HepG2 (cell line): ENCODE data around the gene KCNJ5. TPM values are rescaled to one million over a fixed set of nuclear protein-coding genes. Genes with fewer than 3 reads are reported as not detected.

ENCODE experiments used
- ATAC-seq: fragments of 200-7000 bp; cut with Tn5 transposase; 3 replicates; pipeline ENCODE4 v1.9.1; 2020; ENCODE audit warnings: mild to moderate bottlenecking, moderate library complexity
- BruUV-seq: library from RNA; stranded (reverse); fragments of 400-500 nt; replicated peaks from 2 replicates; lab custom pipeline; 2021; lab: Mats Ljungman, UMichigan
- CTCF ChIA-PET: fragments of 300-600 bp; formaldehyde crosslinking; extraction: SDS; loops from one replicate; lab custom pipeline; 2021; ENCODE audit warnings: low total read pairs, inconsistent platforms, low intra/inter-chr PET ratio; lab: Yijun Ruan, JAX
- POLR2A ChIA-PET: fragments of 350-600 bp; sonication (Branson Sonifier 250); formaldehyde crosslinking; loops from one replicate; lab custom pipeline; 2020; ENCODE audit warnings: antibody characterized with exemption, inconsistent platforms; lab: Yijun Ruan, JAX
- DNase-seq: peaks from one replicate; pipeline ENCODE4 v3.0.0-alpha.2; 2015; ENCODE audit warnings: low spot score
- FAIRE-seq: peaks from 3 replicates; lab custom pipeline; 2011; peaks lifted over from hg19 to GRCh38; lab: Jason Lieb, UNC
- H2AFZ ChIP-seq: one replicate; pipeline ENCODE4 v1.6.1; 2011; ENCODE audit warnings: low read length, inconsistent platforms
- H3K27ac ChIP-seq: fragments of 300-600 bp; 3 replicates; pipeline ENCODE4 v1.8.0; 2011; ENCODE audit warnings: mixed run types, mild to moderate bottlenecking, mixed read lengths, low read length, inconsistent platforms; ENCODE audit not compliant: insufficient read depth; ENCODE audit errors: extremely low read length
- H3K27me3 ChIP-seq, 2 experiments: fragments of 200-600 bp in 1 of 2; 2 replicates in 1 of 2; 3 replicates in 1 of 2; pipeline versions ENCODE4 v1.6.0 to v1.8.0; 2011; ENCODE audit warnings: low read length in 2 of 2, mild to moderate bottlenecking in 2 of 2, moderate library complexity in 2 of 2, inconsistent platforms in 1 of 2; ENCODE audit not compliant: insufficient read depth in 2 of 2, control insufficient read depth in 1 of 2
- H3K36me3 ChIP-seq, 2 experiments: fragments of 200-600 bp in 1 of 2; replicated peaks in 1 of 2; 2 replicates in 1 of 2; 3 replicates in 1 of 2; pipeline versions ENCODE4 v1.5.1 to v1.8.0; 2011; ENCODE audit warnings: low read length in 2 of 2, inconsistent platforms in 1 of 2; ENCODE audit not compliant: insufficient read depth in 2 of 2, control insufficient read depth in 1 of 2
- H3K4me1 ChIP-seq: 2 replicates; pipeline ENCODE4 v1.5.1; 2012; ENCODE audit warnings: low read length, inconsistent platforms; ENCODE audit not compliant: insufficient read depth
- H3K4me2 ChIP-seq: 2 replicates; pipeline ENCODE4 v1.6.0; 2011; ENCODE audit warnings: low read depth, low read length, inconsistent platforms
- H3K4me3 ChIP-seq, 3 experiments: fragments of 200-600 bp in 1 of 3; sonication (generic), shearing (Covaris generic) in 1 of 3; replicated peaks in 1 of 3; 2 replicates each; pipeline ENCODE4 v1.5.1; 2011 to 2016; ENCODE audit warnings: low read length in 3 of 3, inconsistent platforms in 2 of 3, low read depth in 2 of 3, mild to moderate bottlenecking in 2 of 3, control low read depth in 1 of 3, mixed read lengths in 1 of 3; ENCODE audit not compliant: insufficient read depth in 1 of 3
- H3K79me2 ChIP-seq: one replicate; pipeline ENCODE4 v1.6.1; 2011; ENCODE audit warnings: low read length, inconsistent platforms; ENCODE audit not compliant: insufficient read depth
- H3K9ac ChIP-seq: 2 replicates; pipeline ENCODE4 v1.6.0; 2011; ENCODE audit warnings: mild to moderate bottlenecking, low read depth, low read length, inconsistent platforms; ENCODE audit not compliant: insufficient read depth
- H3K9me3 ChIP-seq: 2 replicates; pipeline ENCODE4 v1.5.1; 2012; ENCODE audit warnings: mild to moderate bottlenecking, low read length
- H4K20me1 ChIP-seq: 2 replicates; pipeline ENCODE4 v1.6.0; 2011; ENCODE audit warnings: inconsistent platforms, mild to moderate bottlenecking, low read length, moderate library complexity; ENCODE audit not compliant: insufficient read depth
- GPBP1L1 ChIP-seq: sonication (generic); formaldehyde crosslinking; IDR thresholded peaks from 2 replicates; pipeline ENCODE4 v1.5.0; 2020; ENCODE audit warnings: mild to moderate bottlenecking, missing genetic modification reagents
- KDM3A ChIP-seq: IDR thresholded peaks from 2 replicates; pipeline ENCODE4 v1.6.1; 2018; ENCODE audit warnings: low read depth, missing compliant biosample characterization
- NRL ChIP-seq: sonication (generic); formaldehyde crosslinking; IDR thresholded peaks from 2 replicates; pipeline ENCODE4 v1.5.0; 2020; ENCODE audit warnings: missing genetic modification reagents, mild to moderate bottlenecking, moderate library complexity, borderline replicate concordance
- POLR2AphosphoS5 ChIP-seq: IDR thresholded peaks from 2 replicates; pipeline ENCODE4 v1.6.1; 2012; ENCODE audit warnings: low read depth, low read length
- SRSF4 ChIP-seq: fragments of 200-400 bp; formaldehyde crosslinking; IDR thresholded peaks from one replicate; pipeline ENCODE4 v1.6.1; 2018; ENCODE audit warnings: mild to moderate bottlenecking, low read depth, low read length, moderate library complexity; ENCODE audit not compliant: poor library complexity, severe bottlenecking
- STAT5B ChIP-seq: sonication (generic); formaldehyde crosslinking; IDR thresholded peaks from 2 replicates; pipeline ENCODE4 v1.4.0; 2020; ENCODE audit warnings: missing genetic modification reagents
- TOPORS ChIP-seq: sonication (generic); formaldehyde crosslinking; IDR thresholded peaks from 2 replicates; pipeline ENCODE4 v1.8.0; 2023; ENCODE audit warnings: mild to moderate bottlenecking, missing genetic modification reagents
- ZNF143 ChIP-seq: sonication (generic); formaldehyde crosslinking; IDR thresholded peaks from 2 replicates; pipeline ENCODE4 v1.4.0; 2020; ENCODE audit warnings: missing genetic modification reagents
- ZNF253 ChIP-seq: sonication (generic); formaldehyde crosslinking; IDR thresholded peaks from 2 replicates; pipeline ENCODE4 v1.8.0; 2022; ENCODE audit warnings: mild to moderate bottlenecking, missing genetic modification reagents, borderline replicate concordance
- ZNF350 ChIP-seq: sonication (generic); formaldehyde crosslinking; IDR thresholded peaks from 2 replicates; pipeline ENCODE4 v1.4.0; 2020; ENCODE audit warnings: mild to moderate bottlenecking, low read depth, missing genetic modification reagents, borderline replicate concordance
- WGBS: methylation state at CpG from one replicate; pipeline ENCODE4 v1.1.6; 2017; ENCODE audit warnings: low lambda C conversion rate; 5-methylcytosine and 5-hydroxymethylcytosine counted together
- in situ Hi-C: cut with HindIII; loops from 2 replicates; pipeline ENCODE4 v1.10.0; 2017; ENCODE audit warnings: low pct_unique_long_range_greater_than_20kb; ENCODE audit not compliant: extremely low pct_ligation_motif_present
- intact Hi-C: fragments of 100-400 bp; cut with micrococcal nuclease; formaldehyde crosslinking; loops from one replicate; pipeline ENCODE4 v1.10.0; 2022; ENCODE audit not compliant: unreplicated experiment
- polyA plus RNA-seq, 8 experiments: library from polyadenylated mRNA; depleted of rRNA in 3 of 8; stranded (reverse) in 7 of 8; unstranded in 1 of 8; fragments of >200 nt; fragmentation: Illumina TruSeq in 4 of 8; extraction: Trizol in 4 of 8; gene quantifications; 2 replicates each; pipeline versions ENCODE4 v1.2.1 to v1.2.3, GENCODE V29; 2011 to 2016; ENCODE audit warnings: low read depth in 4 of 8, missing spikeins in 1 of 8, mixed read lengths in 1 of 8; ENCODE audit not compliant: insufficient read depth in 1 of 8
- total RNA-seq, 5 experiments: library from RNA; depleted of rRNA; stranded (reverse); fragments of >200 nt; fragmentation: Illumina TruSeq; extraction: Trizol; gene quantifications; 2 replicates each; pipeline ENCODE4 v1.2.3, GENCODE V29; 2016; ENCODE audit warnings: low read depth in 1 of 5
- TF ChIP-seq, protein P1 (sequence below): sonication (generic); formaldehyde crosslinking; IDR thresholded peaks from 2 replicates; pipeline ENCODE4 v1.4.0; 2020; ENCODE audit warnings: mild to moderate bottlenecking, missing genetic modification reagents

The KCNJ5 gene
- total and polyA plus RNA-seq, 2 of the 13 experiments (the other 11 are each of a cell fraction or from before 2014, with no cell fraction given), result not detected

DNA sequence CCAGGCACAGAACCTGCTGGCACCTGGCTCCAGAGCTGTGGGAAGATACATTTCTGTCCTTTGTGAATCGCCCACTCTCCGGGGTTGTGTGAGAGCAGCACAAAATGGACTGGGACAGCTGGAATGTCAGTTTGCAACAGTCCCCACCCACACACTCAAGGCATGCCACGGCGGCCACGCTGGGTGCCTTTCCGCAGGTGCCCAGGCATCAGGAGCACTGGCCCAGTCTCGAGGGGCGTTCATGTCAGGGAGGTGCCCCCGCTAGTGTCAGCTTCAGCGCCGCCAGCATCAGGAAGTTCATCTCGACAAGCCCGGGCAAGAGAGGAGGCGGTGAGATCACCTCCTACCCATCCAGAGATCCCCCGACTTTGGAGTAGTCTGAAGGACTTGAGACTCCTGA, 49.4 kb downstream of the KCNJ5 start:
- Histone ChIP-seq H4K20me1 (no peaks in the 10 kb centered on the region), H3K9ac (no peak overlapping the region), H3K4me1 (no peaks in the 10 kb centered on the region), H3K27me3 (peaks cover 14 to 72% of the 10 kb centered on the region in 2 experiments; a peak in 3 of 5 replicates), H3K4me2 (no peak overlapping the region), H3K4me3 (no peak overlapping the region), H3K36me3 (no peaks in the 10 kb centered on the region), H3K9me3 (no peaks in the 10 kb centered on the region), H3K79me2 (no peaks in the 10 kb centered on the region), H2AFZ (no peak overlapping the region), H3K27ac (no peak overlapping the region)
- no TSS peak for BruUV-seq
- in situ Hi-C loops, result no loop called here
- DNase-seq, result no peak
- WGBS, result 30% methylated on average over 3 of the region's 15 CpGs
- ATAC-seq, result no peak
- ChIA-PET POLR2A (no interaction called here), CTCF (no interaction called here)
- no peak for TF ChIP-seq TOPORS
- no peak for TF ChIP-seq KDM3A
- TF ChIP-seq STAT5B (CRISPR knock-in tag), result no peak
- FAIRE-seq, result no peak
- intact Hi-C loops, result no loop called here

DNA sequence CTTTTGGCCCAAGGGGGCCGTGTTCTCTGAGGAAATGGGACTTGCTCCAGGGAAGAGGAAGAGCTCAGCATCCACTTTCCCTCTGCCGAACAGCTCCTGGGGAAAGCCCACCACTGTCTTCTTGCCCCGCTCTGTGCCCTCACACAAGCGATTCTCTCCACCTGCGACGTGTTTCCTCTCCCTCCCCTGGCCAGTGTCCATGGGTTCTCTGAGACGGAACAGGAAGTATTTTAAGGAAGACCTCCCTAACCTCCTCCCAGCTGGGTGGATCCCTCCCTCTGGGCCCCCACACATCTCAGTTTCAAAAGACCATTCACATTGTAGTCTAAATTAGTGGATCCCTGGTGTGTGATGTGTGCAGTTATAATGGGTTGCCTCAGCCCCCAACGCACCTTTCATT, 50.0 kb downstream of the KCNJ5 start:
- ATAC-seq, result no peak
- in situ Hi-C loops, result no loop called here

More for the DNA sequence above, 50.0 kb downstream of the KCNJ5 start:
- Histone ChIP-seq H3K4me2 (no peak overlapping the region), H3K9ac (no peak overlapping the region), H3K27me3 (peaks cover 14 to 72% of the 10 kb centered on the region in 2 experiments; a peak in 3 of 5 replicates), H3K79me2 (no peaks in the 10 kb centered on the region), H3K27ac (no peak overlapping the region), H4K20me1 (no peaks in the 10 kb centered on the region)
- no peak for FAIRE-seq
- no TSS peak for BruUV-seq
- DNase-seq, result no peak
- TF ChIP-seq NRL (CRISPR knock-in tag), result no peak
- no peak for TF ChIP-seq ZNF350
- no peak for TF ChIP-seq ZNF253 (CRISPR knock-in tag)
- no peak for TF ChIP-seq SRSF4
- no peak for TF ChIP-seq GPBP1L1 (CRISPR knock-in tag)
- TF ChIP-seq, protein P1, sequence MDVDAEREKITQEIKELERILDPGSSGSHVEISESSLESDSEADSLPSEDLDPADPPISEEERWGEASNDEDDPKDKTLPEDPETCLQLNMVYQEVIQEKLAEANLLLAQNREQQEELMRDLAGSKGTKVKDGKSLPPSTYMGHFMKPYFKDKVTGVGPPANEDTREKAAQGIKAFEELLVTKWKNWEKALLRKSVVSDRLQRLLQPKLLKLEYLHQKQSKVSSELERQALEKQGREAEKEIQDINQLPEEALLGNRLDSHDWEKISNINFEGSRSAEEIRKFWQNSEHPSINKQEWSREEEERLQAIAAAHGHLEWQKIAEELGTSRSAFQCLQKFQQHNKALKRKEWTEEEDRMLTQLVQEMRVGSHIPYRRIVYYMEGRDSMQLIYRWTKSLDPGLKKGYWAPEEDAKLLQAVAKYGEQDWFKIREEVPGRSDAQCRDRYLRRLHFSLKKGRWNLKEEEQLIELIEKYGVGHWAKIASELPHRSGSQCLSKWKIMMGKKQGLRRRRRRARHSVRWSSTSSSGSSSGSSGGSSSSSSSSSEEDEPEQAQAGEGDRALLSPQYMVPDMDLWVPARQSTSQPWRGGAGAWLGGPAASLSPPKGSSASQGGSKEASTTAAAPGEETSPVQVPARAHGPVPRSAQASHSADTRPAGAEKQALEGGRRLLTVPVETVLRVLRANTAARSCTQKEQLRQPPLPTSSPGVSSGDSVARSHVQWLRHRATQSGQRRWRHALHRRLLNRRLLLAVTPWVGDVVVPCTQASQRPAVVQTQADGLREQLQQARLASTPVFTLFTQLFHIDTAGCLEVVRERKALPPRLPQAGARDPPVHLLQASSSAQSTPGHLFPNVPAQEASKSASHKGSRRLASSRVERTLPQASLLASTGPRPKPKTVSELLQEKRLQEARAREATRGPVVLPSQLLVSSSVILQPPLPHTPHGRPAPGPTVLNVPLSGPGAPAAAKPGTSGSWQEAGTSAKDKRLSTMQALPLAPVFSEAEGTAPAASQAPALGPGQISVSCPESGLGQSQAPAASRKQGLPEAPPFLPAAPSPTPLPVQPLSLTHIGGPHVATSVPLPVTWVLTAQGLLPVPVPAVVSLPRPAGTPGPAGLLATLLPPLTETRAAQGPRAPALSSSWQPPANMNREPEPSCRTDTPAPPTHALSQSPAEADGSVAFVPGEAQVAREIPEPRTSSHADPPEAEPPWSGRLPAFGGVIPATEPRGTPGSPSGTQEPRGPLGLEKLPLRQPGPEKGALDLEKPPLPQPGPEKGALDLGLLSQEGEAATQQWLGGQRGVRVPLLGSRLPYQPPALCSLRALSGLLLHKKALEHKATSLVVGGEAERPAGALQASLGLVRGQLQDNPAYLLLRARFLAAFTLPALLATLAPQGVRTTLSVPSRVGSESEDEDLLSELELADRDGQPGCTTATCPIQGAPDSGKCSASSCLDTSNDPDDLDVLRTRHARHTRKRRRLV, result no peak
- no peak for TF ChIP-seq POLR2AphosphoS5
- TF ChIP-seq ZNF143 (CRISPR knock-in tag), result no peak
- TF ChIP-seq, all 625 proteins: peak for 0
- CTCF ChIA-PET, result no interaction called here
- no peak overlapping the region for H3K4me3 ChIP-seq
- H3K36me3 ChIP-seq, result no peaks in the 10 kb centered on the region
- H3K4me1 ChIP-seq, result no peaks in the 10 kb centered on the region
- no peak overlapping the region for H2AFZ ChIP-seq
- POLR2A ChIA-PET, result no interaction called here
- H3K9me3 ChIP-seq, result no peaks in the 10 kb centered on the region
- 42% methylated on average over 8 of the region's 8 CpGs for WGBS
- intact Hi-C loops, result no loop called here
